T-helper 2 cell treated with Interferon-gamma antibody and Interleukin-4, amounts not matched to agents 5 μg/mL and 100 μg/mL, for 36 hours (primary cell): ENCODE measurements around the gene AIRE.

Source experiments
- DNase-seq: peaks from one replicate; pipeline ENCODE4 v3.0.0; 2021; ENCODE audit warnings: low spot score
- H3K27ac Mint-ChIP-seq: one replicate; pipeline ENCODE4 v1.8.0; 2021; ENCODE audit warnings: mild to moderate bottlenecking, mixed read lengths
- H3K27me3 Mint-ChIP-seq: one replicate; pipeline ENCODE4 v1.8.0; 2021; ENCODE audit warnings: low read depth, mixed read lengths
- H3K36me3 Mint-ChIP-seq: one replicate; pipeline ENCODE4 v1.8.0; 2021; ENCODE audit warnings: low read depth, mixed read lengths
- H3K4me1 Mint-ChIP-seq: one replicate; pipeline ENCODE4 v1.8.0; 2021; ENCODE audit warnings: low read depth, mixed read lengths
- H3K4me3 Mint-ChIP-seq: one replicate; pipeline ENCODE4 v1.8.0; 2022; ENCODE audit warnings: mild to moderate bottlenecking, moderate library complexity, mixed read lengths
- H3K9me3 Mint-ChIP-seq: one replicate; pipeline ENCODE4 v1.8.0; 2021; ENCODE audit warnings: mixed read lengths

The AIRE gene

GRCh38 chr21:44291936-44292811 is 6.5 kb downstream of the AIRE start:
- no peak for DNase-seq
- Mint-ChIP-seq H3K36me3 (no peaks in the 10 kb centered on the region), H3K4me3 (peak overlapping the region; percentile 73), H3K27me3 (no peaks in the 10 kb centered on the region), H3K4me1 (peaks cover 11% of the 10 kb centered on the region), H3K9me3 (no peaks in the 10 kb centered on the region), H3K27ac (no peak overlapping the region)

- no peak for DNase-seq
- Mint-ChIP-seq H3K9me3 (no peaks in the 10 kb centered on the region), H3K36me3 (no peaks in the 10 kb centered on the region), H3K4me3 (no peak overlapping the region), H3K27ac (no peak overlapping the region), H3K27me3 (no peaks in the 10 kb centered on the region), H3K4me1 (peaks cover 15% of the 10 kb centered on the region)
These were observed 7.1 kb downstream of the AIRE start for GRCh38 chr21:44292812-44293195.

GRCh38 chr21:44293551-44294231 is 8.0 kb downstream of the AIRE start:
- no peak for DNase-seq
- Mint-ChIP-seq H3K36me3 (peaks cover 2% of the 10 kb centered on the region), H3K9me3 (no peaks in the 10 kb centered on the region), H3K4me1 (peaks cover 23% of the 10 kb centered on the region), H3K4me3 (peak overlapping the region; percentile 60), H3K27ac (no peak overlapping the region), H3K27me3 (no peaks in the 10 kb centered on the region)

GRCh38 chr21:44294391-44295162 is 8.9 kb downstream of the AIRE start:
- Mint-ChIP-seq H3K4me1 (peaks cover 29% of the 10 kb centered on the region), H3K4me3 (no peak overlapping the region), H3K36me3 (peaks cover 2% of the 10 kb centered on the region), H3K27me3 (no peaks in the 10 kb centered on the region), H3K9me3 (no peaks in the 10 kb centered on the region), H3K27ac (no peak overlapping the region)
- no peak for DNase-seq

- peaks cover 29% of the 10 kb centered on the region for H3K4me1 Mint-ChIP-seq
These were observed 9.5 kb downstream of the AIRE start for GRCh38 chr21:44295163-44295573.

GRCh38 chr21:44295646-44296045 is 10.0 kb downstream of the AIRE start:
- Mint-ChIP-seq H3K27ac (peak overlapping the region; percentile 36), H3K4me1 (peaks cover 28% of the 10 kb centered on the region), H3K27me3 (no peaks in the 10 kb centered on the region), H3K36me3 (peaks cover 2% of the 10 kb centered on the region), H3K9me3 (no peaks in the 10 kb centered on the region), H3K4me3 (no peak overlapping the region)
- no peak for DNase-seq

More at GRCh38 chr21:44295163-44295573, 9.5 kb downstream of the AIRE start:
- Mint-ChIP-seq H3K27me3 (no peaks in the 10 kb centered on the region), H3K9me3 (no peaks in the 10 kb centered on the region), H3K36me3 (peaks cover 2% of the 10 kb centered on the region), H3K27ac (peak overlapping the region; percentile 36), H3K4me3 (peak overlapping the region; percentile 32)
- DNase-seq = no peak

- Mint-ChIP-seq H3K4me1 (peaks cover 27% of the 10 kb centered on the region), H3K27ac (no peak overlapping the region), H3K36me3 (peaks cover 4% of the 10 kb centered on the region), H3K4me3 (no peak overlapping the region), H3K9me3 (no peaks in the 10 kb centered on the region), H3K27me3 (no peaks in the 10 kb centered on the region)
- no peak for DNase-seq
These were observed 10.4 kb downstream of the AIRE start for GRCh38 chr21:44296103-44296519.

- peaks cover 30% of the 10 kb centered on the region for H3K4me1 Mint-ChIP-seq
- H3K4me3 Mint-ChIP-seq = no peak overlapping the region
- H3K36me3 Mint-ChIP-seq = peaks cover 6% of the 10 kb centered on the region
- no peaks in the 10 kb centered on the region for H3K9me3 Mint-ChIP-seq
- no peaks in the 10 kb centered on the region for H3K27me3 Mint-ChIP-seq
- DNase-seq = no peak
- H3K27ac Mint-ChIP-seq = no peak overlapping the region
These were observed 11.2 kb downstream of the AIRE start for GRCh38 chr21:44296916-44297315.

GRCh38 chr21:44297525-44298290 is 12.0 kb downstream of the AIRE start:
- no peaks in the 10 kb centered on the region for H3K27me3 Mint-ChIP-seq
- DNase-seq = peak; percentile 68
- peak overlapping the region; percentile 51 for H3K4me3 Mint-ChIP-seq
- H3K9me3 Mint-ChIP-seq = no peaks in the 10 kb centered on the region
- H3K27ac Mint-ChIP-seq = peak overlapping the region; percentile 68
- peaks cover 36% of the 10 kb centered on the region for H3K4me1 Mint-ChIP-seq
- H3K36me3 Mint-ChIP-seq = peaks cover 6% of the 10 kb centered on the region

GRCh38 chr21:44298301-44298700 is 12.6 kb downstream of the AIRE start:
- no peak for DNase-seq

GRCh38 chr21:44299085-44299457 is 13.4 kb downstream of the AIRE start:
- Mint-ChIP-seq H3K27ac (peak overlapping the region; percentile 92), H3K9me3 (no peaks in the 10 kb centered on the region), H3K4me3 (peak overlapping the region; percentile 91), H3K27me3 (no peaks in the 10 kb centered on the region), H3K4me1 (peaks cover 42% of the 10 kb centered on the region), H3K36me3 (peaks cover 9% of the 10 kb centered on the region)
- DNase-seq = no peak

More at GRCh38 chr21:44298301-44298700, 12.6 kb downstream of the AIRE start:
- no peaks in the 10 kb centered on the region for H3K9me3 Mint-ChIP-seq
- peak overlapping the region; percentile 68 for H3K27ac Mint-ChIP-seq
- H3K4me1 Mint-ChIP-seq = peaks cover 37% of the 10 kb centered on the region
- H3K27me3 Mint-ChIP-seq = no peaks in the 10 kb centered on the region
- H3K36me3 Mint-ChIP-seq = peaks cover 6% of the 10 kb centered on the region
- H3K4me3 Mint-ChIP-seq = peak overlapping the region; percentile 51

- no peaks in the 10 kb centered on the region for H3K27me3 Mint-ChIP-seq
- H3K27ac Mint-ChIP-seq = peak within 1 kb of the TSS; percentile 92
- peak; percentile 78 for DNase-seq
- H3K4me3 Mint-ChIP-seq = peak within 1 kb of the TSS; percentile 91
- H3K9me3 Mint-ChIP-seq = no peaks in the 10 kb centered on the region
- peaks cover 42% of the 10 kb centered on the region for H3K4me1 Mint-ChIP-seq
- peaks cover 9% of the 10 kb centered on the region for H3K36me3 Mint-ChIP-seq
These were observed 14.0 kb downstream of the AIRE start, which contains the start of gene PFKL for GRCh38 chr21:44299458-44300261. TSS of gene PFKL (plus strand) at chr21:44300053. CDS start at chr21:44300106, 53 bp downstream.
